ENCODE results near the gene BCO1. TPM values are rescaled to one million over a fixed set of nuclear protein-coding genes. Genes with fewer than 3 reads are reported as not detected.
A peak's percentile ranks its signal among the peaks of the same experiment; 100 is the strongest.

Gene BCO1
- total RNA-seq, 1 experiment from 2014 or later = not detected

DNA sequence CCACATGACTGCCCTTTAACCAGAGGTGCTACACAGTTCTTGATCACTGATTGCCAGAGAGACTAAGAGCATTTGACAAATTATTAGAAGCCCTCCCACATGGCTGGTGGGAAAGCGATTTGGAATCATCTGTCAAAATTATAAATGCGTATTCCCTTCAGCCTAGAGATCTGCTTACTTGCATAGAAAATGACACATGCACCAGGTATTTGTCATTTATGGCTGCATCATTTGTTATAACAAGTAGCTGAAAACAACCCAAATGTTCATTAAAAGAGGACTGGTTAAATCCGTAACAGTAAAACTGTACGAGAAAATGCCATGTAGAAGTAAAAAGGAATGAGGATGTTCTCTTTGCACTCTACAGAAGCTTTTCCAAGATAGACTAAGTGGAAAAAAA, 21.4 kb downstream of the BCO1 start:
- no peaks in the 10 kb centered on the region for H4K20me1 ChIP-seq (ENCODE audit: insufficient read depth, low read depth, low read length)
- no peak overlapping the region for H2AFZ ChIP-seq (ENCODE audit: low read length)
- H3K27me3 ChIP-seq (ENCODE audit: low read length) = no peaks in the 10 kb centered on the region
- no peaks in the 10 kb centered on the region for H3K4me1 ChIP-seq (ENCODE audit: low read length)
- H3K9me3 ChIP-seq (ENCODE audit: low read length) = 0 out of 2 replicates have a peak, but pooled peaks cover 3% of the 10 kb centered on the region
- no peak overlapping the region for H3K4me2 ChIP-seq (ENCODE audit: low read depth, low read length, poor library complexity, severe bottlenecking)
- no peak for DNase-seq
- no peak overlapping the region for H3K27ac ChIP-seq (ENCODE audit: low read length)
- H3K4me3 ChIP-seq (ENCODE audit: low read length) = no peak overlapping the region
- no peaks in the 10 kb centered on the region for H3K79me2 ChIP-seq (ENCODE audit: low read length)
- H3K36me3 ChIP-seq (ENCODE audit: insufficient read depth, low read length) = no peaks in the 10 kb centered on the region
- no peak overlapping the region for H3K9ac ChIP-seq (ENCODE audit: low read length)
- no peaks in the 10 kb centered on the region for H3K9me2 ChIP-seq (replicated peaks; ENCODE audit: insufficient read depth, low read length)

DNA sequence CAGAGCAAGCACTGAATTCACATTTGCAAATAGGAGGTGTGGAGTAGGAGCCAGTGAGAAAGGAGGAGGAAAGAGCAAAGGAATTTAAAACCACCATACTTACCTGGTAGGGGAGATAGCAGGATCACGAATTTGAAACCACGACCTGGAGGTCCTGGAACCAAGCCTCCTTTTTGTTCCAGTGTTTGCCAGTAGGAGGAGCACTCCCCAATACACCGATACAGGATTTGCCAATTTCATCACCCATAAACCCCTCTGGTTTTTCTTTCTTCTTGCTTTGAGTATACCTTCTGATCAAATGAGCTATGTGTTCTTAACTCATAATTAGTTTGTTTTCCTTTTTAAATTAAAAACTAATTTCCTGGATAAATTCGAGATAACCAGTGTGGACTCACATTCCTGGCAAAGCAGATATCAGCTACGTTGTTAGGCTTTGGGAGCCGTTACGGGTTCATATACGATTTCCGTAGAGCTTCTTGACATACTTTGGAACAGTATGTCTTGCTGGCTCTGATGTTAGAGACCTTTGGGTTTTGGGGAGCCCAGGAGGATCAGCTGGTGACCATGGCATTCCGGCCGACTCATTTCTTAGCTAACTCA, 22.7 kb downstream of the BCO1 start:
- H3K4me1 ChIP-seq (ENCODE audit: low read length) = no peaks in the 10 kb centered on the region
- no peak overlapping the region for H3K9ac ChIP-seq (ENCODE audit: low read length)
- H3K36me3 ChIP-seq (ENCODE audit: insufficient read depth, low read length) = no peaks in the 10 kb centered on the region
- no peaks in the 10 kb centered on the region for H3K9me2 ChIP-seq (replicated peaks; ENCODE audit: insufficient read depth, low read length)
- no peaks in the 10 kb centered on the region for H3K79me2 ChIP-seq (ENCODE audit: low read length)
- no peak overlapping the region for H3K4me3 ChIP-seq (ENCODE audit: low read length)
- 0 out of 2 replicates have a peak, but pooled peaks cover 3% of the 10 kb centered on the region for H3K9me3 ChIP-seq (ENCODE audit: low read length)
- no peak overlapping the region for H3K4me2 ChIP-seq (ENCODE audit: low read depth, low read length, poor library complexity, severe bottlenecking)
- H3K27ac ChIP-seq (ENCODE audit: low read length) = no peak overlapping the region
- no peak overlapping the region for H2AFZ ChIP-seq (ENCODE audit: low read length)
- no peaks in the 10 kb centered on the region for H4K20me1 ChIP-seq (ENCODE audit: insufficient read depth, low read depth, low read length)
- no peaks in the 10 kb centered on the region for H3K27me3 ChIP-seq (ENCODE audit: low read length)
- peak; percentile 70 for DNase-seq

DNA sequence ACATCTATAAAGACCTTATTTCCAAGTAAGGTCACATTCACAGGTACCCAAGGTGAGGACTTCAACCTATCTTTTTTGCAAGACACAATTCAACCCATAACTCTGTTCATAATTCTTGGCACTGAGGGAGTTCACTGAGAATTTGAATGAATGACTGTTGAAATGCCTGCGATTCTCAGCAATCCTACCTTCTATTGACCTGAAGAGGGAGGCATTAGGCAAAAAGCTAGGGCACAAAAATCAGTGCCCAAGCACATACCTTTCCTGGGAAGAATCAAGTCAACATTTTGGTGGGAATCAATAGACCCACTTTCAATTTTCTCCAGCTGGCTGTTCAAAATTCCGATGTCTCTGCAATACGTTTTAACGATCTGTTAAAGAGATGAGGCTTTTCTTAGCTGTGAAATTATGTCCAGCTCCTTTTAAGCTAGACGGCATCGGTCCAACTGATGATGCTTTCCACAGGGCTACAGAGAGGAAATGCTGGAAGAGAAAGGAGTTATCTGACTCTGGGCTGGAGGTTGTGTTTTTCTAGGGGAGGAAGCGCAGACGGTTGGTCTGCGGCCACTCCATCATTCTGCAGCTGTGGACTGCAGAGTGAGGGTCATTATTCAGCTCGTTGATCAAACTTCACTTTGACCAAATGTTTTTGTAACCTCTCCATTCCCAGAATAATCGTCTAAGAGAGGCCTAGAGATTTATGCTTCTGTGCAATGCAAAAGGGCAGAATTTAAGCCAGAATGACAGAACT, 25.2 kb downstream of the BCO1 start:
- Histone ChIP-seq H3K79me2 (ENCODE audit: low read length) (no peaks in the 10 kb centered on the region), H3K4me3 (ENCODE audit: low read length) (no peak overlapping the region), H3K4me2 (ENCODE audit: low read depth, low read length, poor library complexity, severe bottlenecking) (no peak overlapping the region), H3K9me2 (replicated peaks; ENCODE audit: insufficient read depth, low read length) (no peaks in the 10 kb centered on the region), H3K4me1 (ENCODE audit: low read length) (no peaks in the 10 kb centered on the region), H3K9ac (ENCODE audit: low read length) (no peak overlapping the region), H3K27me3 (ENCODE audit: low read length) (no peaks in the 10 kb centered on the region), H3K36me3 (ENCODE audit: insufficient read depth, low read length) (no peaks in the 10 kb centered on the region), H4K20me1 (ENCODE audit: insufficient read depth, low read depth, low read length) (no peaks in the 10 kb centered on the region), H3K27ac (ENCODE audit: low read length) (no peak overlapping the region), H3K9me3 (ENCODE audit: low read length) (0 out of 2 replicates have a peak, but pooled peaks cover 2% of the 10 kb centered on the region), H2AFZ (ENCODE audit: low read length) (no peak overlapping the region)
- no peak for DNase-seq

DNA sequence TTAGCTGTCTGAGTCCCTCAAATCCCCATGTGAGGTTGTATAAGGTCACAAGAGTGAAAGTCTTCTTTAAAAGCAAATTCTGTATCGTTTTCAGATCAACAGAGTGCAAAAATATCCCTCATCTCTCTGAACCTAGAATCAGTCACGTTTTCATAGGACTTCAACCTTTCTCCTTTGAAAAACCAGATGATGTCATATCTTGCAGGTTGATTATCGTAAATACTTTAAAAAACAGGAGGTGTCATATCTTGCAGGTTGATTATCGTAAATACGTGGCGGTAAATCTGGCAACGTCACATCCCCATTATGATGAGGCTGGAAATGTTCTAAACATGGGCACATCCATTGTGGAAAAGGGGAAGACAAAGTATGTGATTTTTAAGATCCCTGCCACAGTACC, 25.9 kb downstream of the BCO1 start:
- Histone ChIP-seq H2AFZ (ENCODE audit: low read length) (no peak overlapping the region), H3K4me3 (ENCODE audit: low read length) (no peak overlapping the region), H3K4me2 (ENCODE audit: low read depth, low read length, poor library complexity, severe bottlenecking) (no peak overlapping the region), H3K27me3 (ENCODE audit: low read length) (no peaks in the 10 kb centered on the region), H4K20me1 (ENCODE audit: insufficient read depth, low read depth, low read length) (no peaks in the 10 kb centered on the region), H3K27ac (ENCODE audit: low read length) (no peak overlapping the region), H3K9ac (ENCODE audit: low read length) (no peak overlapping the region), H3K36me3 (ENCODE audit: insufficient read depth, low read length) (no peaks in the 10 kb centered on the region), H3K9me2 (replicated peaks; ENCODE audit: insufficient read depth, low read length) (no peaks in the 10 kb centered on the region), H3K9me3 (ENCODE audit: low read length) (no peaks in the 10 kb centered on the region), H3K79me2 (ENCODE audit: low read length) (no peaks in the 10 kb centered on the region), H3K4me1 (ENCODE audit: low read length) (no peaks in the 10 kb centered on the region)
- DNase-seq = no peak

DNA sequence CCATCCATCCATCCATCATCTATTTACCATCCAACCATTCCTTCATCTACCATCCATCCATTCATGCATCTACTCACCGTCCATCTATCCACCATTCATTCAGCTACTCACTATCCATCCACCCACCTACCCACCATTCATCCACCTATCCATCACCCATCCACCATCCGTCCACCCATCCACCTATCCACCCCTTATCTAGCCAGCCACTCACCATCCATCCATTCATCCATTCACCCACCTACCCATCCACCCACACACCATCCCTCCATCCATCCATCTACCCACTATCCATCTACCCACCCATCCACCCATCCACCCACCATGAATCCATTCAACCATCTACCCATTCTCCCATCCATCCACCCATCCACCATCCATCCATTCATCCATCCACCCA, 26.6 kb downstream of the BCO1 start:
- H3K4me3 ChIP-seq (ENCODE audit: low read length) = no peak overlapping the region
- no peaks in the 10 kb centered on the region for H3K27me3 ChIP-seq (ENCODE audit: low read length)
- no peaks in the 10 kb centered on the region for H3K9me2 ChIP-seq (replicated peaks; ENCODE audit: insufficient read depth, low read length)
- H4K20me1 ChIP-seq (ENCODE audit: insufficient read depth, low read depth, low read length) = no peaks in the 10 kb centered on the region
- H3K36me3 ChIP-seq (ENCODE audit: insufficient read depth, low read length) = no peaks in the 10 kb centered on the region
- DNase-seq = no peak
- no peak overlapping the region for H3K9ac ChIP-seq (ENCODE audit: low read length)
- no peak overlapping the region for H3K27ac ChIP-seq (ENCODE audit: low read length)
- no peak overlapping the region for H3K4me2 ChIP-seq (ENCODE audit: low read depth, low read length, poor library complexity, severe bottlenecking)
- no peaks in the 10 kb centered on the region for H3K4me1 ChIP-seq (ENCODE audit: low read length)
- no peaks in the 10 kb centered on the region for H3K9me3 ChIP-seq (ENCODE audit: low read length)
- H2AFZ ChIP-seq (ENCODE audit: low read length) = no peak overlapping the region
- H3K79me2 ChIP-seq (ENCODE audit: low read length) = no peaks in the 10 kb centered on the region

DNA sequence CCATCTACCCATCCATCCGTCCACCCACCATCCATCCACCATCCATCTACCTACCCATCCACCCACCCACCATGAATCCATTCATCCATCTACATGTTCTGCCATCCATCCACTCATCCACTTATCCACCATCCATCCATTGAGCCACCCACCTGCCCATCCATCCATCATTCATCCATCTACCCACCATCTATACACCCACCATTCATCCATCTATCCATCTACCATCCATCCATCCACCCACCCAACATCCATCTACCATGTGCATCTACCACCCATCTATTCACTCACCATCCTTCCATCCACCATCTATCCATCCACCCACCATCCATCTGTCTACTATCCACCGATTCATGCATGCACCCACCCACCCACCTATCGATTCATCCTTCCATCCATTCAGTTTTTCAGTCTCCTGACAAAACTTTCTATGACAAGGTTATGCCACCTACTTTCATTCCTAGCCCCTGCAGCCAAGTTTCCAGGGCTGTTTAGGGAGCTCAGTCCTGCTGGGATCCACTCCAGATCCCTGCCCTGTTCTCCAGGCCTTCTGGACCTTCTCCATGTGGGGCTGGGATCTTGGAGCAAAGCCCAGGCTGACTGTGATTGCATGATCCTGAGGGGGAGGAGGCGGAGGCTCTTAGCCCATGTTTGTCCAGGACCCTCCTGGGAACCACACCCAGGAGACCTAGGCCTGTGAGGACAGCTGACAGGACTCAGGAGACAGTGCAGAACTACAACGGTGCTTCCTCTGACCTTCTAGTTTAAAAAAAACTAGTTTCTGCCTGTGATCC, 27.4 kb downstream of the BCO1 start:
- H4K20me1 ChIP-seq (ENCODE audit: insufficient read depth, low read depth, low read length) = no peaks in the 10 kb centered on the region
- no peak overlapping the region for H3K27ac ChIP-seq (ENCODE audit: low read length)
- H3K36me3 ChIP-seq (ENCODE audit: insufficient read depth, low read length) = no peaks in the 10 kb centered on the region
- H3K9me2 ChIP-seq (replicated peaks; ENCODE audit: insufficient read depth, low read length) = no peaks in the 10 kb centered on the region
- no peak overlapping the region for H3K4me2 ChIP-seq (ENCODE audit: low read depth, low read length, poor library complexity, severe bottlenecking)
- no peak overlapping the region for H2AFZ ChIP-seq (ENCODE audit: low read length)
- H3K27me3 ChIP-seq (ENCODE audit: low read length) = no peaks in the 10 kb centered on the region
- H3K4me3 ChIP-seq (ENCODE audit: low read length) = no peak overlapping the region
- H3K9me3 ChIP-seq (ENCODE audit: low read length) = no peaks in the 10 kb centered on the region
- H3K79me2 ChIP-seq (ENCODE audit: low read length) = no peaks in the 10 kb centered on the region
- H3K4me1 ChIP-seq (ENCODE audit: low read length) = no peaks in the 10 kb centered on the region
- DNase-seq = no peak
- no peak overlapping the region for H3K9ac ChIP-seq (ENCODE audit: low read length)

DNA sequence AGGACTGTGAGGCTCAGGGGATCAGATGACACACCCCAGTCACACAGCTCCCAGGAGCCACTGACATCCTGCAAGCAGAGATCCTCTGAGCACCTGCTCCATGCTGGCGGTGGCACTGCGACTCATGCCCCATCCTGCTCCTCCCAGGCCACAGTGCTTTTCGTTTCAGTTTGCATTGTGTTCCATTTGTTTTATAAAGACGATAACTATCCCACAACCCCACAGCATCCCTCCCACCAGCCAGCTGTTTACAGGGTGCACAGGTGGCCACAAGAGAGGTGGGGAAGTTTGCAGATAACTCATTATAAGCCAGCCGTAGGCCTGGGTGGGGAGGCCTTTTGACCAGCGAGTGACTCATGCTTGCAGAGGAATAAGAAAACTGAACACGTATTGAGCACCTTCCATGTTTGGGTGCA, 28.2 kb downstream of the BCO1 start:
- Histone ChIP-seq H3K4me2 (ENCODE audit: low read depth, low read length, poor library complexity, severe bottlenecking) (no peak overlapping the region), H3K9ac (ENCODE audit: low read length) (no peak overlapping the region), H3K27ac (ENCODE audit: low read length) (no peak overlapping the region), H3K9me3 (ENCODE audit: low read length) (no peaks in the 10 kb centered on the region), H3K79me2 (ENCODE audit: low read length) (no peaks in the 10 kb centered on the region), H2AFZ (ENCODE audit: low read length) (no peak overlapping the region), H3K36me3 (ENCODE audit: insufficient read depth, low read length) (no peaks in the 10 kb centered on the region), H3K9me2 (replicated peaks; ENCODE audit: insufficient read depth, low read length) (no peaks in the 10 kb centered on the region), H3K4me3 (ENCODE audit: low read length) (no peak overlapping the region), H3K4me1 (ENCODE audit: low read length) (no peaks in the 10 kb centered on the region), H4K20me1 (ENCODE audit: insufficient read depth, low read depth, low read length) (no peaks in the 10 kb centered on the region), H3K27me3 (ENCODE audit: low read length) (no peaks in the 10 kb centered on the region)
- no peak for DNase-seq

DNA sequence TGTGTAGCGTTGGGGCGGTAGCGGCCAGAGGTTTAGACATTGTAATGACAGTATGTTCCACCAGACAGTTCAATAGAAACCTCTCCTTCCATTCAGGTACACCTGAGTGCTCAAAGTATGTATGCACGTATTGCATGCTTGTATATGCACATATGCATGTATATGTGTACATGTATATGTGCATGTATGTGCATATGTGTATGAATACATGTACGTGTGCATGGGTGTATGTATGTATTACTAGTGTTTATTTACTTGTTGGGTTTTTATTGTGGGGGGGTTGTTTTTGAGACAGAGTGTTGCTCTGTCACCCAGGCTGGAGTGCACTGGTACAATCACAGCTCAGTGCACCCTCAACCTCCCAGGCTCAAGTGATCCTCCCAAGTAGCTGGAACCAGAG, 30.0 kb downstream of the BCO1 start:
- Histone ChIP-seq H3K36me3 (ENCODE audit: insufficient read depth, low read length) (no peaks in the 10 kb centered on the region), H3K9me2 (replicated peaks; ENCODE audit: insufficient read depth, low read length) (no peaks in the 10 kb centered on the region), H3K9ac (ENCODE audit: low read length) (no peak overlapping the region), H3K9me3 (ENCODE audit: low read length) (no peaks in the 10 kb centered on the region), H3K4me3 (ENCODE audit: low read length) (no peak overlapping the region), H3K4me2 (ENCODE audit: low read depth, low read length, poor library complexity, severe bottlenecking) (no peak overlapping the region), H4K20me1 (ENCODE audit: insufficient read depth, low read depth, low read length) (no peaks in the 10 kb centered on the region), H3K79me2 (ENCODE audit: low read length) (no peaks in the 10 kb centered on the region), H3K27ac (ENCODE audit: low read length) (no peak overlapping the region), H3K27me3 (ENCODE audit: low read length) (no peaks in the 10 kb centered on the region), H3K4me1 (ENCODE audit: low read length) (no peaks in the 10 kb centered on the region), H2AFZ (ENCODE audit: low read length) (no peak overlapping the region)
- no peak for DNase-seq
